ENCODE results near the gene MEF2D. TPM values are rescaled to one million over a fixed set of nuclear protein-coding genes. Genes with fewer than 3 reads are reported as not detected.

Gene MEF2D
- total and polyA plus RNA-seq, 8 donors: 23.8 to 52.8 (median 31.3) TPM

GRCh38 chr1:156485984-156486383, 14.6 kb downstream of the MEF2D start:
- no peak for ATAC-seq
- no peaks in the 10 kb centered on the region for H3K27me3 ChIP-seq
- no peak overlapping the region for H3K4me3 ChIP-seq
- no peaks in the 10 kb centered on the region for H3K9me3 ChIP-seq
- no peak for DNase-seq
- H3K36me3 ChIP-seq: peaks cover 0 to 25% of the 10 kb centered on the region in 2 donors
- TF ChIP-seq CTCF (IDR thresholded peaks at IDR 0.05): no peak
- intact Hi-C loops (cut with DNase I): no loop called here
- H3K27ac ChIP-seq: no peak overlapping the region
- H3K4me1 ChIP-seq: peaks cover 31 to 88% of the 10 kb centered on the region in 2 donors

GRCh38 chr1:156484480-156485058, 16.0 kb downstream of the MEF2D start:
- peaks cover 17 to 84% of the 10 kb centered on the region in 2 donors for H3K4me1 ChIP-seq
- no peaks in the 10 kb centered on the region for H3K27me3 ChIP-seq
- no peaks in the 10 kb centered on the region for H3K9me3 ChIP-seq
- ATAC-seq (no peak), DNase-seq (no peak)
- intact Hi-C loops (cut with DNase I): no loop called here
- H3K27ac ChIP-seq: no peak overlapping the region
- no peak for TF ChIP-seq CTCF (IDR thresholded peaks at IDR 0.05)
- peaks cover 0 to 39% of the 10 kb centered on the region in 2 donors for H3K36me3 ChIP-seq
- no peak overlapping the region for H3K4me3 ChIP-seq

- no peaks in the 10 kb centered on the region for H3K27me3 ChIP-seq
These were observed 17.2 kb downstream of the MEF2D start for GRCh38 chr1:156483397-156483796.

GRCh38 chr1:156482276-156482675, 18.3 kb downstream of the MEF2D start:
- DNase-seq (no peak), ATAC-seq (no peak)
- H3K4me3 ChIP-seq: no peak overlapping the region
- H3K9me3 ChIP-seq: no peaks in the 10 kb centered on the region
- H3K4me1 ChIP-seq: peaks cover 0 to 61% of the 10 kb centered on the region in 2 donors
- H3K27me3 ChIP-seq: no peaks in the 10 kb centered on the region
- TF ChIP-seq CTCF (IDR thresholded peaks at IDR 0.05): no peak
- peaks cover 0 to 62% of the 10 kb centered on the region in 2 donors for H3K36me3 ChIP-seq
- intact Hi-C loops (cut with DNase I): no loop called here
- H3K27ac ChIP-seq: no peak overlapping the region

More at GRCh38 chr1:156483397-156483796, 17.2 kb downstream of the MEF2D start:
- no peak for TF ChIP-seq CTCF (IDR thresholded peaks at IDR 0.05)
- no peak for DNase-seq
- H3K36me3 ChIP-seq: peaks cover 0 to 51% of the 10 kb centered on the region in 2 donors
- no peaks in the 10 kb centered on the region for H3K9me3 ChIP-seq
- H3K27ac ChIP-seq: peak overlapping the region in 1 of 2 donors; percentile 37
- peaks cover 6 to 72% of the 10 kb centered on the region in 2 donors for H3K4me1 ChIP-seq
- no peak for ATAC-seq
- no peak overlapping the region for H3K4me3 ChIP-seq
- intact Hi-C loops (cut with DNase I): no loop called here

- peaks cover 0 to 69% of the 10 kb centered on the region in 2 donors for H3K36me3 ChIP-seq
- peak overlapping the region in 1 of 2 donors; percentile 21 for H3K27ac ChIP-seq
- H3K27me3 ChIP-seq: no peaks in the 10 kb centered on the region
- DNase-seq: no peak
- no peak overlapping the region for H3K4me3 ChIP-seq
- H3K4me1 ChIP-seq: peaks cover 0 to 54% of the 10 kb centered on the region in 2 donors
- ATAC-seq: no peak
- no peak for TF ChIP-seq CTCF (IDR thresholded peaks at IDR 0.05)
- H3K9me3 ChIP-seq: no peaks in the 10 kb centered on the region
- intact Hi-C loops (cut with DNase I): no loop called here
These were observed 19.0 kb downstream of the MEF2D start for GRCh38 chr1:156481527-156481926.
